SIG-M5 (cell line): ENCODE measurements around the gene CPHXL2.
A peak's percentile ranks its signal among the peaks of the same experiment; 100 is the strongest.

Experiments
- DNase-seq: peaks from one replicate; lab custom pipeline; 2025; lab: John Stamatoyannopoulos, UW

Gene CPHXL2

GRCh38 chr16:75676909-75677308 lies at the start of gene CPHXL2:
Gene CPHXL2, minus strand, starts transcription at chr16:75677009. Its CDS starts 10 bp downstream, at chr16:75676999.
- DNase-seq: no peak

GRCh38 chr16:75726390-75726789 lies 49.6 kb upstream of the CPHXL2 start, which contains the start of gene CPHXL:
Gene CPHXL, minus strand, starts transcription at chr16:75726490. Its CDS starts 48 bp downstream, at chr16:75726442.
- no peak for DNase-seq

GRCh38 chr16:75718452-75718851 lies 41.6 kb upstream of the CPHXL2 start:
- no peak for DNase-seq

GRCh38 chr16:75714661-75715060 lies 37.9 kb upstream of the CPHXL2 start:
- DNase-seq: no peak

- no peak for DNase-seq
Measured at GRCh38 chr16:75710344-75710743, 33.5 kb upstream of the CPHXL2 start.

GRCh38 chr16:75703306-75703705 lies 26.5 kb upstream of the CPHXL2 start:
- no peak for DNase-seq

GRCh38 chr16:75702242-75702641 lies 25.4 kb upstream of the CPHXL2 start:
- DNase-seq: no peak

GRCh38 chr16:75701361-75701760 lies 24.6 kb upstream of the CPHXL2 start, which contains the start of gene DUXB:
Gene DUXB, minus strand, starts transcription at chr16:75701461. Its CDS starts 43 bp downstream, at chr16:75701418.
- DNase-seq: no peak

- DNase-seq: no peak
Measured at GRCh38 chr16:75697571-75697970, 20.8 kb upstream of the CPHXL2 start.

- DNase-seq: no peak
Measured at GRCh38 chr16:75695708-75696107, 18.9 kb upstream of the CPHXL2 start.

GRCh38 chr16:75687361-75687760 lies 10.6 kb upstream of the CPHXL2 start:
- DNase-seq: no peak

- no peak for DNase-seq
Measured at GRCh38 chr16:75682308-75682707, 5.5 kb upstream of the CPHXL2 start.

GRCh38 chr16:75679366-75679765 lies 2.6 kb upstream of the CPHXL2 start:
- no peak for DNase-seq

- DNase-seq: no peak
Measured at GRCh38 chr16:75667503-75667902, 9.3 kb downstream of the CPHXL2 start.

- DNase-seq: no peak
Measured at GRCh38 chr16:75660726-75661302, 16.0 kb downstream of the CPHXL2 start.

- no peak for DNase-seq
Measured at GRCh38 chr16:75660321-75660720, 16.5 kb downstream of the CPHXL2 start.

GRCh38 chr16:75658175-75658574 lies 18.6 kb downstream of the CPHXL2 start:
- DNase-seq: no peak

- DNase-seq: no peak
Measured at GRCh38 chr16:75653922-75654321, 22.9 kb downstream of the CPHXL2 start.

- no peak for DNase-seq
Measured at GRCh38 chr16:75648265-75649076, 28.3 kb downstream of the CPHXL2 start.

- peak; percentile 58 for DNase-seq
Measured at GRCh38 chr16:75647492-75648264, 29.1 kb downstream of the CPHXL2 start, which contains the start of the genes KARS1 and TERF2IP. Gene KARS1, minus strand, starts transcription at chr16:75647665. Its CDS starts 26 bp downstream, at chr16:75647639. Gene TERF2IP, plus strand, starts transcription at chr16:75647773. Its CDS starts 110 bp downstream, at chr16:75647883.

GRCh38 chr16:75647112-75647491 lies 29.7 kb downstream of the CPHXL2 start:
- DNase-seq: no peak

- DNase-seq: no peak
Measured at GRCh38 chr16:75644240-75645012, 32.4 kb downstream of the CPHXL2 start.
